ENCODE results near the gene MTX1.
"Not testable (repeated sequence)": the region's sequence is repeated elsewhere in the genome, so short reads cannot be mapped to it uniquely, and the experiment has no call there.

Gene MTX1

DNA sequence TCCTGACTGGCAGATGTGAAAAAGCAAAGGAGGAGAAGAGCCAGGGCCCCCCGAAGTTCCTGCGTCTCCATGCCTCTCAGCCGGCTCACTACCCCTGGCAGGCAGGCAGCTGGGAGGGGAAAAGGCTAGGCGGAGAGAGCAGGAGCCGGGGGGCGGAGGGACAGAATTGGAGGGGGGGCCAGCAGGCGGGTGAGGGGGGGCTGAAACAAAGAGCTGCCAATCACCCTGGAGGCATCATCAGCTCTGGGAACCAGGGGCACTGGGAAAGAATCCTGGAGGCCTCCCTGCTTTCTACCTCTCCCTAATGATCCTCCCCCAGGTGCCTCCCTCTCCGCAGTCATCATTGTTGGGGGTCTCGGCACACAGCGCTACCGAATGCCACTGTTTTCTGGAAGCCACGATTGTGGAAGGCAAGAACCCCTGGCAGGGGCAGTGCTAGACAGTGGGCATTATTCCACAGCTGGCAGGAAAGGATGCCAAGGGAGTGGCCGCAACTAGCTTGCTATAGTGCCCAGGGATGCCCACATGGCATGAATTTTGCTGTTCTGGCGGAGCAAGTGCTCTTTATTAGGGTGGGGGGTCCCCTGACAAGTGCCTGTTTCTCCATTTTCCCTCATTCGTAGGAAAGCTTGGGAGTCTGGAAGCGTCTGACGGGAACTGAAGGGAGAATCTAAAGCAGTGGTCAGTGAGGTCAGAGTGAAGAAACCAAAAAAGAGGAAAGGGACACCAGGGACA, 522 bp upstream of the MTX1 start, which contains the start of gene THBS3:
THBS3 (minus strand) TSS at position 92 of the 735 bp plus-strand sequence; CDS start at position 71, 21 bp downstream.
- no peak for DNase-seq (ENCODE audit: low read depth in 3 of 3)

DNA sequence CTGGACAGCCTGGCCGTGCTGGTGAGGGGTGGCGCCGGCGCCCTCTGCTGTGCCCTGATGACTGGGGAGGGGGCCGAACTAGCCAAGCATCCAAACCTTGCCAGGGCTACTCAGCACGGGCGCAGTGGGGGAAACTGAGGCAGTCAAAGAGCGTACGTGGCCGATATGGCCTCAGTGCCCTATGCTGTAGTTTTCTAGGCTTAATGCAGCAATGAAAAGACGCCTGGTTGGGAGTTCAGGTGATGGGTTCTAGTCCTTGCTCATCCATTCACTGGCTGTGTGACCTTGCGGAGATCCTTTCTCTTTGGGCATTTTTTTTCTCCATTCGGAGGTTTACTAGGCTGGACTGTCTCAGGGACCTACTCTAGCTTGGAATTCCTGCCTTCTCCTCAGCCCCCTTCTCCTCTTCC, 822 bp downstream of the MTX1 start:
- DNase-seq (ENCODE audit: low read depth in 3 of 3) = no peak

DNA sequence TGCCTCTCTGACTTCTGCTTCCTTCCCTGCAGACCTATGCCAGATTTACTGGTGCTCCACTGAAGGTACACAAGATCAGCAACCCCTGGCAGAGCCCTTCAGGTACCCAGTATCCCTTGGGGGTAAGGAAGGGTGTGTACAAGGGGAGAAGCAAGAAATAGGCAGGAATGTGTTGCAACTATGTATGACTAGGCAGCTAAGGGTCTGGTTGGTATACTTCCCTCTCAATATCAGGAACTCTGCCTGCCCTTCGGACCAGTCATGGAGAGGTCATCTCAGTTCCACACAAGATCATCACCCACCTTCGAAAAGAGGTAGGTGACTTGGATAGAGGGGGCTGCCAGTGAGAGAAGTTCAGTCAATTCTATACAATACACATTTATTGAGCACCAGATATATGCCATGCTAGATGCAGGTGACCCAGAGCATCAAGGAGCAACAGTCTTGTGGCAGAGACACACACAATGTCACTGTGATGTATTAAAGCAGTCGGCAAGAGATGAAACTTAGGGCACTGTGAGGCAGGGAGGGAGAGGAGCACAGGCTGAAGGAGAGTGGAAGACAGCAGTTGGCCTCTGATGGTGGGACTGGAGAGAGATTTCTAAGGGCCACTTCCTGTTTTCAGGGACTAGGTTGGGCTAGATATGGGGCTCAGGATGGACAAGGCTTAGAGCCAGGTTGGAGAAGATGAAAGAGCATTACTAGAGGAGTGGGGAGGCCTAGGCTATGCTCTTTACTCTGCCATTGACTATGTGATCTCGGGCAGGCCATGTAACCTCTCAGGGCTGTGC, 2.0 kb downstream of the MTX1 start:
- no peak for DNase-seq (ENCODE audit: low read depth in 3 of 3)

- not testable (repeated sequence) for DNase-seq (ENCODE audit: low read depth in 3 of 3)
These were observed 3.0 kb downstream of the MTX1 start for GRCh38 chr1:155211381-155212050.

DNA sequence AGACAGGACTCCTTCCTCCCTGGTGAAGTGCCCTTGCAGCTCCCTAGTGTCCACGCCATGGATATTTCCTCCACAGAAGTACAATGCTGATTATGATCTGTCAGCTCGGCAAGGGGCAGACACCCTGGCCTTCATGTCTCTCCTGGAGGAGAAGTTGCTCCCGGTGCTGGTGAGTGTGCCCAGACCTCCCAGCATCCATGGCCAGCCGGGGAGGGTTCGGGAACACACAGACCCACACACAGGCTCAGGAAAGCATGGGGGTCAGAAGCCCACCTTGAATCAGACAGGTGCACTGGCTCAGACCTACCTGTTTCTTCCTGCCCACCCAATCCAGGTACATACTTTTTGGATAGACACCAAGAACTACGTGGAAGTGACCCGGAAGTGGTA, 3.6 kb downstream of the MTX1 start:
- not testable (repeated sequence) for DNase-seq (ENCODE audit: low read depth in 3 of 3)

DNA sequence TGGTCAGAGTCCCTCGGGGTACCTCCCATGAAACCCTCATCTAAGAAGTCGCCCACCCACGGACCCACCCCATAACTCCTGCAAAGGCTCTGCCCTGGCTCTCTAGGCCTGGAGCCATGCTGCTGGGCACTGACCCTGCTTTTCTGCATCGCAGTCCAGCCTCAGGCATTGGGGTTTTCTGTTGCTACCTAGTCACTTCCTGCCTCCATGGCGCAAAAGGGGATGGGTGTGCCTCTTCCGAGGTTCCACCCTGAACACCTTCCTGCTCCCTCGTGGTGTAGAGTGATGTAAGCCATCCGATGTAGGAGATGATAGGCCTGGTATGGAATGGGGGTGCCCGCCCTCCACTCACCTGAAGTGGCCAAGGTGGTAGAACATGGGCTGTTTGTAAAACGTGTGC, 6.2 kb downstream of the MTX1 start:
- DNase-seq (ENCODE audit: low read depth in 3 of 3) = not testable (repeated sequence)

- DNase-seq (ENCODE audit: low read depth in 3 of 3) = no peak
These were observed 10.5 kb downstream of the MTX1 start for GRCh38 chr1:155218854-155219591.

- DNase-seq (ENCODE audit: low read depth in 3 of 3) = no peak
These were observed 11.1 kb downstream of the MTX1 start for GRCh38 chr1:155219592-155220031.

- DNase-seq (ENCODE audit: low read depth in 3 of 3) = not testable (repeated sequence)
These were observed 11.9 kb downstream of the MTX1 start for GRCh38 chr1:155220211-155220965.

- DNase-seq (ENCODE audit: low read depth in 3 of 3) = no peak
These were observed 14.6 kb downstream of the MTX1 start for GRCh38 chr1:155223047-155223446.

GRCh38 chr1:155225404-155225759, 16.9 kb downstream of the MTX1 start:
- not testable (repeated sequence) for DNase-seq (ENCODE audit: low read depth in 3 of 3)

GRCh38 chr1:155226188-155226909, 17.9 kb downstream of the MTX1 start:
- peak; percentile 60 to 94 (median 64) for DNase-seq (ENCODE audit: low read depth in 3 of 3)

DNA sequence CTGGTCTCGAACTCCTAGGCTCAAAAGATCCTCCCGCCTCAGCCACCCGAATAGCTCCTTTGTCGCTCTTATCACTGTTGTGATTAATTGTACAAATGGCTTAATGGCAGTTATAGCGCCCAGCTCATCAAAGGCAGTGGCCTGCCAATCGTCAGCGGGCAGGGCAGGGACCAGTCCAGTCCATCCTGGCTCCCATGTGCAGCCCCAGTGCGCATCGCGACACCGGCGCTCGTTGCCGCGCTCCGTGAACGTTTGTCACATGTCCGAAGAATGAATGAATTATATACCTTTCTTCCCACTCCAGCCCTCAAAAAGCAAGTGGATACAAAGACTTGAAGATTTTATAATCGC, 18.4 kb downstream of the MTX1 start:
- peak; percentile 15 to 76 (median 27) for DNase-seq (ENCODE audit: low read depth in 3 of 3)

DNA sequence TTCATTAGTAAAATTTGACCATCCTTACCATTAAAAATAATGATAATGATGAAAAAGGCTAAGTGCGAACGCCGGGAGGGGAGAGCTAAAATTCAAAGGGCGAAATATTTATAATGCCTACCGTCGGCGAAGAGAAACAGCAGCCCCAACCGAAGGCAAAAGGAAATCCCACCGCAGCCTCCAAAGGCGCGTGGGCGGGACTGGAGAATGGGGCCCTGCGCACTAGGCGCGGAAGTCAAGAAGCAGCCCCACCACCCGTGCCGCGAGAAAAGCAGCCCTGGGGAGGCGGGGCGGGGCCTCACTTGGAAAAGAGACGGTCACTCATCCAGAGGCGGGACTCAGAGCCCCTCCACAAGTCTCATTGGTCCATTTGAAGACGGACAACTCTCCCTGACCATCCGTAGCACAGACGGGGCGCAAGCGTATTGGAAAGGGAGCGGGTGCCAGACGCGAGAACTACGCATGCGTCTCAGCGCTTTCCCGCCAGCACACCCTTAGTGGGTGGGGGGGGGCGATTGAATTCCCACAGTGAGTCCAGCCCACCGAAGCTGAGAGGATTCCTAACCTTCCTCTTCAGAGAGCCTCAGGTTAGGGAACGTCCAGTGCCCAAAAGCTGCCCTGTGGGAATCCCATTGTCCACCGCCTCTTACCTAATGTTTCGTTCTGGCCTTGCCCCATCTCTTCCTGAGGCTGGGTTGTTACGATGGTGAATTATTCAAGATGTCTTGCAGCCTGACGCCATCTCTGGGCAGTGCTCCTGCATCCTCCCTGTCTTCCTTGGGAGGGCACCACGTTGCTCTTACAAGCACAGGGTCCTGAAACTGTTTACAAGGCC, 19.0 kb downstream of the MTX1 start:
- DNase-seq (ENCODE audit: low read depth in 3 of 3) = peak; percentile 98 to 100 (median 99)

DNA sequence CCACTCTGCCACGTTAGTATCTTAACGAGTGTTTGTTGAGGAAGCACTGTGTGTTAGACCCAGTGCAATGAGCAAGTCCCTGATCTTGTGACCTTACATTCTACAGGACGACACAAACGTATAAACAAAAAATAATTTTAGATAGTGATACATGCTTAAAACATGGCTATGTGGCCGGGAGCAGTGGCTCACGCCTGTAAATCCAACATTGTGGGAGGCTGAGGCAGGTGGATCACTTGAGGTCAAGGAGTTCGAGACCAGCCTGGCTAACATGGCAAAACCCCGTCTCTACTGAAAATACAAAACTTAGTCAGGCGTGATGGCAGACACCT, 19.6 kb downstream of the MTX1 start:
- no peak for DNase-seq (ENCODE audit: low read depth in 3 of 3)

- not testable (repeated sequence) for DNase-seq (ENCODE audit: low read depth in 3 of 3)
These were observed 22.8 kb downstream of the MTX1 start for GRCh38 chr1:155231302-155231701.

- not testable (repeated sequence) for DNase-seq (ENCODE audit: low read depth in 3 of 3)
These were observed 23.8 kb downstream of the MTX1 start for GRCh38 chr1:155232001-155232978.

DNA sequence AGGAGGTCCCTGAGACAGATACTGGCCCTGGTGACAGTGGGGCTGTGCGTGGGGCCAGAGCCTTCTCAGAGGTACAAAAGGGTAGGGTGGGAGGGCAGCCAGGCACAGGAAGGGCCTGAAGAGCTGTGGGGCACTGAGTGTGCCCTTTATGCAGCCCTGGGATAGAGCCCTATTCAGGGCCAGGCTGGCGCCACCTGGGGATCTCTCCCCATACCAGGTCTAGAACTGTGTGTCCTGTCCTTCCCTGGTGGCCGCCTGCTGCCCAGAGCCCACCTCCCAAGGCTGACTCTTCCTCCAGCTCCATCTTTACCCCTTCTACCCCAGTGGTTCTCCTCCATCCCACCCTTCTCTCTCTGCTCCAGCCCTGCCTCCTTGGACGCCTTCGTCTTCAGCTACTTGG, 25.0 kb downstream of the MTX1 start:
- DNase-seq (ENCODE audit: low read depth in 3 of 3) = not testable (repeated sequence)

All from stimulated activated CD4-positive, alpha-beta T cell treated with anti-CD3 and anti-CD28 coated beads, TNF-alpha, amount 100 ng/mL, for 48 hours (primary cell).